ENCODE results near the gene SDCCAG8.
A peak's percentile ranks its signal among the peaks of the same experiment; 100 is the strongest.
"Not testable (repeated sequence)": the region's sequence is repeated elsewhere in the genome, so short reads cannot be mapped to it uniquely, and the experiment has no call there.

The SDCCAG8 gene

GRCh38 chr1:243255791-243256512 lies at the start of gene SDCCAG8:
Gene SDCCAG8, plus strand, starts transcription at chr1:243256041. Its CDS starts 133 bp downstream, at chr1:243256174.
- in situ Hi-C loops (cut with HindIII; ENCODE audit: low pct_unique_long_range_greater_than_20kb, low sequenced_read_pairs), result no loop called here
- no peak for TF ChIP-seq JUND (IDR thresholded peaks at IDR 0.05; ENCODE audit: low read depth)
- DNase-seq (ENCODE audit: low read depth in 1 of 2, low spot score in 1 of 2), result peak; percentile 89 to 100

GRCh38 chr1:243211984-243212383 lies 43.9 kb upstream of the SDCCAG8 start:
- in situ Hi-C loops (cut with HindIII; ENCODE audit: low pct_unique_long_range_greater_than_20kb, low sequenced_read_pairs); DNase-seq (ENCODE audit: low read depth in 1 of 2, low spot score in 1 of 2): not testable (repeated sequence)

- no peak for DNase-seq (ENCODE audit: low read depth in 1 of 2, low spot score in 1 of 2)
- in situ Hi-C loops (cut with HindIII; ENCODE audit: low pct_unique_long_range_greater_than_20kb, low sequenced_read_pairs), result no loop called here
- no peak for TF ChIP-seq JUND (IDR thresholded peaks at IDR 0.05; ENCODE audit: low read depth)
These were observed 42.6 kb upstream of the SDCCAG8 start for GRCh38 chr1:243213045-243213787.

- in situ Hi-C loops (cut with HindIII; ENCODE audit: low pct_unique_long_range_greater_than_20kb, low sequenced_read_pairs), result not testable (repeated sequence)
These were observed 40.5 kb upstream of the SDCCAG8 start for GRCh38 chr1:243215276-243215875.

GRCh38 chr1:243216741-243217140 lies 39.1 kb upstream of the SDCCAG8 start:
- TF ChIP-seq JUND (IDR thresholded peaks at IDR 0.05; ENCODE audit: low read depth), result no peak
- no peak for DNase-seq (ENCODE audit: low read depth in 1 of 2, low spot score in 1 of 2)
- in situ Hi-C loops (cut with HindIII; ENCODE audit: low pct_unique_long_range_greater_than_20kb, low sequenced_read_pairs), result no loop called here

More at GRCh38 chr1:243215276-243215875, 40.5 kb upstream of the SDCCAG8 start:
- DNase-seq (ENCODE audit: low read depth in 1 of 2, low spot score in 1 of 2), result not testable (repeated sequence)

GRCh38 chr1:243217349-243217748 lies 38.5 kb upstream of the SDCCAG8 start:
- in situ Hi-C loops (cut with HindIII; ENCODE audit: low pct_unique_long_range_greater_than_20kb, low sequenced_read_pairs), result no loop called here
- TF ChIP-seq JUND (IDR thresholded peaks at IDR 0.05; ENCODE audit: low read depth), result no peak
- DNase-seq (ENCODE audit: low read depth in 1 of 2, low spot score in 1 of 2), result no peak

GRCh38 chr1:243218059-243218458 lies 37.8 kb upstream of the SDCCAG8 start:
- TF ChIP-seq JUND (IDR thresholded peaks at IDR 0.05; ENCODE audit: low read depth), result no peak
- in situ Hi-C loops (cut with HindIII; ENCODE audit: low pct_unique_long_range_greater_than_20kb, low sequenced_read_pairs), result no loop called here
- DNase-seq (ENCODE audit: low read depth in 1 of 2, low spot score in 1 of 2), result no peak

GRCh38 chr1:243227622-243228021 lies 28.2 kb upstream of the SDCCAG8 start:
- no peak for TF ChIP-seq JUND (IDR thresholded peaks at IDR 0.05; ENCODE audit: low read depth)
- no peak for DNase-seq (ENCODE audit: low read depth in 1 of 2, low spot score in 1 of 2)
- in situ Hi-C loops (cut with HindIII; ENCODE audit: low pct_unique_long_range_greater_than_20kb, low sequenced_read_pairs), result no loop called here

GRCh38 chr1:243229526-243229925 lies 26.3 kb upstream of the SDCCAG8 start:
- in situ Hi-C loops (cut with HindIII; ENCODE audit: low pct_unique_long_range_greater_than_20kb, low sequenced_read_pairs), result no loop called here
- no peak for TF ChIP-seq JUND (IDR thresholded peaks at IDR 0.05; ENCODE audit: low read depth)
- DNase-seq (ENCODE audit: low read depth in 1 of 2, low spot score in 1 of 2), result no peak

- peak in 1 of 2 experiments; percentile 9 for DNase-seq (ENCODE audit: low read depth in 1 of 2, low spot score in 1 of 2)
- in situ Hi-C loops (cut with HindIII; ENCODE audit: low pct_unique_long_range_greater_than_20kb, low sequenced_read_pairs), result no loop called here
These were observed 24.9 kb upstream of the SDCCAG8 start for GRCh38 chr1:243230914-243231313.

GRCh38 chr1:243233908-243234307 lies 21.9 kb upstream of the SDCCAG8 start:
- no peak for DNase-seq (ENCODE audit: low read depth in 1 of 2, low spot score in 1 of 2)
- in situ Hi-C loops (cut with HindIII; ENCODE audit: low pct_unique_long_range_greater_than_20kb, low sequenced_read_pairs), result no loop called here
- TF ChIP-seq JUND (IDR thresholded peaks at IDR 0.05; ENCODE audit: low read depth), result no peak

More at GRCh38 chr1:243230914-243231313, 24.9 kb upstream of the SDCCAG8 start:
- no peak for TF ChIP-seq JUND (IDR thresholded peaks at IDR 0.05; ENCODE audit: low read depth)

GRCh38 chr1:243234978-243235647 lies 20.7 kb upstream of the SDCCAG8 start:
- TF ChIP-seq JUND (IDR thresholded peaks at IDR 0.05; ENCODE audit: low read depth), result no peak
- no peak for DNase-seq (ENCODE audit: low read depth in 1 of 2, low spot score in 1 of 2)
- in situ Hi-C loops (cut with HindIII; ENCODE audit: low pct_unique_long_range_greater_than_20kb, low sequenced_read_pairs), result no loop called here
